ENCODE measurements around the gene PBLD. TPM values are rescaled to one million over a fixed set of nuclear protein-coding genes. Genes with fewer than 3 reads are reported as not detected.
A peak's percentile ranks its signal among the peaks of the same experiment; 100 is the strongest.

PBLD gene
- total and polyA plus RNA-seq, 9 of the 15 experiments (the other 6 are each of a cell fraction or from before 2014, with no cell fraction given), result 1.2 to 4.3 (median 2.5) TPM

GRCh38 chr10:68329506-68329861 lies 3.2 kb downstream of the PBLD start:
- Histone ChIP-seq H3K79me2 (ENCODE audit: control insufficient read depth, insufficient read depth, low read length) (peaks cover 37% of the 10 kb centered on the region), H3K9me3 (replicated peaks; ENCODE audit: control insufficient read depth, insufficient read depth, low read depth, low read length) (no peaks in the 10 kb centered on the region), H3K27ac (ENCODE audit: extremely low read depth, low read depth, low read length) (no peak overlapping the region), H2AFZ (ENCODE audit: low read depth, low read length) (peak overlapping the region; percentile 97), H3K4me2 (ENCODE audit: insufficient read depth, low read length) (no peak overlapping the region), H3K36me3 (ENCODE audit: control insufficient read depth, insufficient read depth, low read length) (peaks cover 16% of the 10 kb centered on the region; the same call in 2 of the 3 replicates), H3K4me3 (no peak overlapping the region), H3K9ac (ENCODE audit: insufficient read depth in 1 of 2, low read depth in 2 of 2, low read length in 2 of 2) (no peak overlapping the region), H3K9me1 (ENCODE audit: control insufficient read depth, insufficient read depth, low read length) (no peaks in the 10 kb centered on the region), H3K4me1 (replicated peaks in 1 of 2; ENCODE audit: control insufficient read depth in 2 of 2, insufficient read depth in 2 of 2, low read length in 2 of 2) (peaks cover 17 to 20% of the 10 kb centered on the region in 2 experiments), H4K20me1 (replicated peaks; ENCODE audit: control insufficient read depth, insufficient read depth, low read length) (peaks cover 4% of the 10 kb centered on the region), H3K27me3 (ENCODE audit: control insufficient read depth in 2 of 2, insufficient read depth in 2 of 2, low read length in 2 of 2) (no peaks in the 10 kb centered on the region)
- in situ Hi-C loops (cut with MboI), result loop anchor here (10.0 kb wide), 1 partner anchor 455 kb away; no protein-coding TSS in a partner anchor
- FAIRE-seq (no peak), ATAC-seq (no peak), DNase-seq (ENCODE audit: extremely low read depth in 1 of 4, low spot score in 3 of 4) (no peak)
- no TSS peak for BruUV-seq (replicated peaks)
- intact Hi-C loops (cut with micrococcal nuclease), result no loop called here
- WGBS (ENCODE audit: insufficient coverage, low coverage, missing lambda C conversion rate), result 36% methylated on average over 1 of the region's 1 CpG
- ChIA-PET CTCF (ENCODE audit: low intra/inter-chr PET ratio) (no interaction called here), POLR2A (interaction anchor here (0.6 to 1.0 kb wide), 4 partner anchors 8 to 14 kb away, joined by 3 to 4 read pairs (median 3); no protein-coding TSS in a partner anchor)
- TF ChIP-seq HES1 (IDR thresholded peaks at IDR 0.05; ENCODE audit: low read depth), result no peak
- no peak for TF ChIP-seq HOMEZ (CRISPR knock-in tag; IDR thresholded peaks at IDR 0.05)
- no peak for TF ChIP-seq CCNT2 (IDR thresholded peaks at IDR 0.05; ENCODE audit: borderline replicate concordance, extremely low read depth, insufficient read length, low read depth, low read length)
- TF ChIP-seq IFI16 (CRISPR knock-in tag; IDR thresholded peaks at IDR 0.05), result no peak
- no peak for TF ChIP-seq ZNF354B (CRISPR knock-in tag; IDR thresholded peaks at IDR 0.05)
- TF ChIP-seq, protein P1, sequence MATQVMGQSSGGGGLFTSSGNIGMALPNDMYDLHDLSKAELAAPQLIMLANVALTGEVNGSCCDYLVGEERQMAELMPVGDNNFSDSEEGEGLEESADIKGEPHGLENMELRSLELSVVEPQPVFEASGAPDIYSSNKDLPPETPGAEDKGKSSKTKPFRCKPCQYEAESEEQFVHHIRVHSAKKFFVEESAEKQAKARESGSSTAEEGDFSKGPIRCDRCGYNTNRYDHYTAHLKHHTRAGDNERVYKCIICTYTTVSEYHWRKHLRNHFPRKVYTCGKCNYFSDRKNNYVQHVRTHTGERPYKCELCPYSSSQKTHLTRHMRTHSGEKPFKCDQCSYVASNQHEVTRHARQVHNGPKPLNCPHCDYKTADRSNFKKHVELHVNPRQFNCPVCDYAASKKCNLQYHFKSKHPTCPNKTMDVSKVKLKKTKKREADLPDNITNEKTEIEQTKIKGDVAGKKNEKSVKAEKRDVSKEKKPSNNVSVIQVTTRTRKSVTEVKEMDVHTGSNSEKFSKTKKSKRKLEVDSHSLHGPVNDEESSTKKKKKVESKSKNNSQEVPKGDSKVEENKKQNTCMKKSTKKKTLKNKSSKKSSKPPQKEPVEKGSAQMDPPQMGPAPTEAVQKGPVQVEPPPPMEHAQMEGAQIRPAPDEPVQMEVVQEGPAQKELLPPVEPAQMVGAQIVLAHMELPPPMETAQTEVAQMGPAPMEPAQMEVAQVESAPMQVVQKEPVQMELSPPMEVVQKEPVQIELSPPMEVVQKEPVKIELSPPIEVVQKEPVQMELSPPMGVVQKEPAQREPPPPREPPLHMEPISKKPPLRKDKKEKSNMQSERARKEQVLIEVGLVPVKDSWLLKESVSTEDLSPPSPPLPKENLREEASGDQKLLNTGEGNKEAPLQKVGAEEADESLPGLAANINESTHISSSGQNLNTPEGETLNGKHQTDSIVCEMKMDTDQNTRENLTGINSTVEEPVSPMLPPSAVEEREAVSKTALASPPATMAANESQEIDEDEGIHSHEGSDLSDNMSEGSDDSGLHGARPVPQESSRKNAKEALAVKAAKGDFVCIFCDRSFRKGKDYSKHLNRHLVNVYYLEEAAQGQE (IDR thresholded peaks at IDR 0.05; ENCODE audit: borderline replicate concordance), result no peak
- TF ChIP-seq, protein P1 (CRISPR knock-in tag; IDR thresholded peaks at IDR 0.05; ENCODE audit: low read depth), result no peak
- TF ChIP-seq THAP7 (CRISPR knock-in tag; IDR thresholded peaks at IDR 0.05), result no peak
- no peak for TF ChIP-seq HNRNPLL (IDR thresholded peaks at IDR 0.05; ENCODE audit: low read depth, low read length, poor library complexity, severe bottlenecking)
- TF ChIP-seq HDAC6 (IDR thresholded peaks at IDR 0.05; ENCODE audit: low read depth, low read length), result no peak
- no peak for TF ChIP-seq CBX1 (IDR thresholded peaks at IDR 0.05; ENCODE audit: low read depth)
- no peak for TF ChIP-seq SREBF1 (IDR thresholded peaks at IDR 0.05; ENCODE audit: borderline replicate concordance, low read depth, low read length)
